Measurements from ENCODE around the gene WAPL. TPM values are rescaled to one million over a fixed set of nuclear protein-coding genes. Genes with fewer than 3 reads are reported as not detected.

WAPL gene
- total RNA-seq, 1 experiment from 2014 or later = 49.4 TPM

GRCh38 chr10:86506499-86506898 lies 15.1 kb downstream of the WAPL start:
- ChIA-PET CTCF (no interaction called here), POLR2A (ENCODE audit: low non-redundant PET) (no interaction called here)
- Histone ChIP-seq H3K4me1 (ENCODE audit: insufficient read depth, low read length, poor library complexity, severe bottlenecking) (peaks cover 4% of the 10 kb centered on the region), H3K27ac (ENCODE audit: low read depth, low read length, poor library complexity, severe bottlenecking) (peak overlapping the region; percentile 23), H3K27me3 (replicated peaks; ENCODE audit: insufficient read depth, low read depth, low read length, poor library complexity) (no peaks in the 10 kb centered on the region), H3K4me3 (ENCODE audit: low read depth, low read length, poor library complexity, severe bottlenecking) (no peak overlapping the region), H3K36me3 (ENCODE audit: insufficient read depth, low read length, poor library complexity, severe bottlenecking) (peaks cover 4% of the 10 kb centered on the region), H3K9me3 (ENCODE audit: low read depth, low read length, poor library complexity, severe bottlenecking) (no peaks in the 10 kb centered on the region)
- intact Hi-C loops (cut with micrococcal nuclease; ENCODE audit: unreplicated experiment) = no loop called here
- no peak for TF ChIP-seq EZH2 (IDR thresholded peaks at IDR 0.05; ENCODE audit: borderline replicate concordance, low read depth, low read length, poor library complexity, severe bottlenecking)
- no peak for TF ChIP-seq CTCF (conservative IDR thresholded peaks at IDR 0.05; ENCODE audit: low read depth, low read length)
- no TSS peak for BruUV-seq (replicated peaks)
- peak; percentile 33 for DNase-seq (ENCODE audit: low spot score)

DNA sequence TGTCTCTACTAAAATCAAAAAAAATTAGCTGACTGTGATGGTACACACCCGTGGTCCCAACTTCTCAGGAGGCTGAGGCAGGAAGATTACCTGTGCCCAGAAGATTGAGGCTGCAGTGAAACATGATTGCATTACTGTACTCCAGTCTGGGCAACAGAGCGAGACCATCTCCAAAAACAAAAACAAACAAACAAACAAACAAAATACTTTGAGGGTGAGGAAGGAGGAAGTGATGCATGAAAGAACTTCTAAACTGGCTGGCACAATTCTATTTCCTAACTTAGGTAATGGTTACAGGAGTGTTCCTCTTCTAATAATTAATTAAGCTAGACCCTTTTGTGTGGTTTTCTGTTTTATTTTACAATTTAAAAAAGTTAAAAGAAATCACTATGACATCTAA lies 15.5 kb downstream of the WAPL start:
- H3K27me3 ChIP-seq (replicated peaks; ENCODE audit: insufficient read depth, low read depth, low read length, poor library complexity) = no peaks in the 10 kb centered on the region
- H3K4me3 ChIP-seq (ENCODE audit: low read depth, low read length, poor library complexity, severe bottlenecking) = no peak overlapping the region
- TF ChIP-seq EZH2 (IDR thresholded peaks at IDR 0.05; ENCODE audit: borderline replicate concordance, low read depth, low read length, poor library complexity, severe bottlenecking) (no peak), CTCF (conservative IDR thresholded peaks at IDR 0.05; ENCODE audit: low read depth, low read length) (no peak)
- H3K9me3 ChIP-seq (ENCODE audit: low read depth, low read length, poor library complexity, severe bottlenecking) = no peaks in the 10 kb centered on the region
- H3K27ac ChIP-seq (ENCODE audit: low read depth, low read length, poor library complexity, severe bottlenecking) = no peak overlapping the region
- DNase-seq (ENCODE audit: low spot score) = no peak
- BruUV-seq (replicated peaks) = no TSS peak
- H3K36me3 ChIP-seq (ENCODE audit: insufficient read depth, low read length, poor library complexity, severe bottlenecking) = peaks cover 4% of the 10 kb centered on the region
- CTCF ChIA-PET = no interaction called here
- peaks cover 4% of the 10 kb centered on the region for H3K4me1 ChIP-seq (ENCODE audit: insufficient read depth, low read length, poor library complexity, severe bottlenecking)
- POLR2A ChIA-PET (ENCODE audit: low non-redundant PET) = no interaction called here
- intact Hi-C loops (cut with micrococcal nuclease; ENCODE audit: unreplicated experiment) = no loop called here

- Histone ChIP-seq H3K4me3 (ENCODE audit: low read depth, low read length, poor library complexity, severe bottlenecking) (no peak overlapping the region), H3K27me3 (replicated peaks; ENCODE audit: insufficient read depth, low read depth, low read length, poor library complexity) (no peaks in the 10 kb centered on the region), H3K9me3 (ENCODE audit: low read depth, low read length, poor library complexity, severe bottlenecking) (no peaks in the 10 kb centered on the region), H3K27ac (ENCODE audit: low read depth, low read length, poor library complexity, severe bottlenecking) (no peak overlapping the region), H3K36me3 (ENCODE audit: insufficient read depth, low read length, poor library complexity, severe bottlenecking) (peaks cover 13% of the 10 kb centered on the region), H3K4me1 (ENCODE audit: insufficient read depth, low read length, poor library complexity, severe bottlenecking) (peaks cover 4% of the 10 kb centered on the region)
- intact Hi-C loops (cut with micrococcal nuclease; ENCODE audit: unreplicated experiment) = no loop called here
- ChIA-PET CTCF (no interaction called here), POLR2A (ENCODE audit: low non-redundant PET) (no interaction called here)
- no TSS peak for BruUV-seq (replicated peaks)
- no peak for DNase-seq (ENCODE audit: low spot score)
- no peak for TF ChIP-seq CTCF (conservative IDR thresholded peaks at IDR 0.05; ENCODE audit: low read depth, low read length)
- no peak for TF ChIP-seq EZH2 (IDR thresholded peaks at IDR 0.05; ENCODE audit: borderline replicate concordance, low read depth, low read length, poor library complexity, severe bottlenecking)
Measured at GRCh38 chr10:86504510-86504909, 17.1 kb downstream of the WAPL start.
